WTC11 (cell line): ENCODE data around the gene GHRHR.

ENCODE experiments used
- AFF4 ChIP-seq: sonication (generic); formaldehyde crosslinking; IDR thresholded peaks from 2 replicates; pipeline ENCODE4 v1.8.1; 2023; ENCODE audit warnings: mild to moderate bottlenecking, missing genetic modification reagents, borderline replicate concordance
- FOXK1 ChIP-seq: sonication (generic); formaldehyde crosslinking; IDR thresholded peaks from 2 replicates; pipeline ENCODE4 v1.8.0; 2022; ENCODE audit warnings: mild to moderate bottlenecking, moderate library complexity, missing genetic modification reagents
- NR3C1 ChIP-seq: sonication (generic); formaldehyde crosslinking; conservative IDR thresholded peaks from 2 replicates; pipeline ENCODE4 v1.8.1; 2023; ENCODE audit warnings: low read depth, mild to moderate bottlenecking, missing genetic modification reagents
- SMAD3 ChIP-seq: sonication (generic); formaldehyde crosslinking; IDR thresholded peaks from 2 replicates; pipeline ENCODE4 v1.8.0; 2022; ENCODE audit warnings: missing genetic modification reagents, mild to moderate bottlenecking, borderline replicate concordance
- TCF7 ChIP-seq: sonication (generic); formaldehyde crosslinking; IDR thresholded peaks from 2 replicates; pipeline ENCODE4 v1.8.0; 2022; ENCODE audit warnings: mild to moderate bottlenecking, low read depth, missing genetic modification reagents, moderate library complexity
- TF ChIP-seq, protein P1 (sequence below): fragments of 200-600 bp; IDR thresholded peaks from 2 replicates; pipeline ENCODE4 v1.8.0; 2022; ENCODE audit warnings: antibody characterized with exemption
- TF ChIP-seq, protein P2 (sequence below): sonication (generic); formaldehyde crosslinking; IDR thresholded peaks from 2 replicates; pipeline ENCODE4 v1.8.1; 2023; ENCODE audit warnings: mild to moderate bottlenecking, moderate library complexity, missing genetic modification reagents
- TF ChIP-seq, protein P3 (sequence below): sonication (generic); formaldehyde crosslinking; IDR thresholded peaks from 2 replicates; pipeline ENCODE4 v1.8.1; 2023; ENCODE audit warnings: mild to moderate bottlenecking, missing genetic modification reagents, moderate library complexity

DNA sequence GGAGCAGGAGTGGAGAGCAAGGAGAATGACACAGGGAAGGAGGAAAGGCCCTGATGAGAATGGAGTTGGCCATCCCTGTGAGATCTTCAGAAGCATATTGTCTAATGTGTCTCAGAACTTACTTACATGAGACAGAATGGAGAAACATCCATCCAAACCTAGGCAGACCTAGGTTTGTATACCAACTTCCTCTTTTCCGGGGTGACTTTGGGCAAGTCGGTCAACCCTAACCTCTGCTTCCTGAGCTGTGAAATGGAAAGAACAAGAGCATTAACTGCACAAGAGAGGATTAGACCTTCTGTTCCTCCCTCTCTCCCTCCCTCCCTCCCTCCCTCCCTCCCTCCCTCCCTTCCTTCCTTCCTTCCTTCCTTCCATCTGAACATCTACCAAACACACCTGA is 4.5 kb downstream of the GHRHR start:
- no peak for TF ChIP-seq FOXK1 (CRISPR knock-in tag)
- TF ChIP-seq TCF7 (CRISPR knock-in tag), result no peak
- TF ChIP-seq, protein P1, sequence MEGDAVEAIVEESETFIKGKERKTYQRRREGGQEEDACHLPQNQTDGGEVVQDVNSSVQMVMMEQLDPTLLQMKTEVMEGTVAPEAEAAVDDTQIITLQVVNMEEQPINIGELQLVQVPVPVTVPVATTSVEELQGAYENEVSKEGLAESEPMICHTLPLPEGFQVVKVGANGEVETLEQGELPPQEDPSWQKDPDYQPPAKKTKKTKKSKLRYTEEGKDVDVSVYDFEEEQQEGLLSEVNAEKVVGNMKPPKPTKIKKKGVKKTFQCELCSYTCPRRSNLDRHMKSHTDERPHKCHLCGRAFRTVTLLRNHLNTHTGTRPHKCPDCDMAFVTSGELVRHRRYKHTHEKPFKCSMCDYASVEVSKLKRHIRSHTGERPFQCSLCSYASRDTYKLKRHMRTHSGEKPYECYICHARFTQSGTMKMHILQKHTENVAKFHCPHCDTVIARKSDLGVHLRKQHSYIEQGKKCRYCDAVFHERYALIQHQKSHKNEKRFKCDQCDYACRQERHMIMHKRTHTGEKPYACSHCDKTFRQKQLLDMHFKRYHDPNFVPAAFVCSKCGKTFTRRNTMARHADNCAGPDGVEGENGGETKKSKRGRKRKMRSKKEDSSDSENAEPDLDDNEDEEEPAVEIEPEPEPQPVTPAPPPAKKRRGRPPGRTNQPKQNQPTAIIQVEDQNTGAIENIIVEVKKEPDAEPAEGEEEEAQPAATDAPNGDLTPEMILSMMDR, result no peak
- no peak for TF ChIP-seq SMAD3 (CRISPR knock-in tag)
- TF ChIP-seq, protein P2, sequence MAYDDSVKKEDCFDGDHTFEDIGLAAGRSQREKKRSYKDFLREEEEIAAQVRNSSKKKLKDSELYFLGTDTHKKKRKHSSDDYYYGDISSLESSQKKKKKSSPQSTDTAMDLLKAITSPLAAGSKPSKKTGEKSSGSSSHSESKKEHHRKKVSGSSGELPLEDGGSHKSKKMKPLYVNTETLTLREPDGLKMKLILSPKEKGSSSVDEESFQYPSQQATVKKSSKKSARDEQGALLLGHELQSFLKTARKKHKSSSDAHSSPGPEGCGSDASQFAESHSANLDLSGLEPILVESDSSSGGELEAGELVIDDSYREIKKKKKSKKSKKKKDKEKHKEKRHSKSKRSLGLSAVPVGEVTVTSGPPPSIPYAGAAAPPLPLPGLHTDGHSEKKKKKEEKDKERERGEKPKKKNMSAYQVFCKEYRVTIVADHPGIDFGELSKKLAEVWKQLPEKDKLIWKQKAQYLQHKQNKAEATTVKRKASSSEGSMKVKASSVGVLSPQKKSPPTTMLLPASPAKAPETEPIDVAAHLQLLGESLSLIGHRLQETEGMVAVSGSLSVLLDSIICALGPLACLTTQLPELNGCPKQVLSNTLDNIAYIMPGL (CRISPR knock-in tag), result no peak
- no peak for TF ChIP-seq NR3C1
- TF ChIP-seq AFF4 (CRISPR knock-in tag), result no peak
- TF ChIP-seq, protein P3, sequence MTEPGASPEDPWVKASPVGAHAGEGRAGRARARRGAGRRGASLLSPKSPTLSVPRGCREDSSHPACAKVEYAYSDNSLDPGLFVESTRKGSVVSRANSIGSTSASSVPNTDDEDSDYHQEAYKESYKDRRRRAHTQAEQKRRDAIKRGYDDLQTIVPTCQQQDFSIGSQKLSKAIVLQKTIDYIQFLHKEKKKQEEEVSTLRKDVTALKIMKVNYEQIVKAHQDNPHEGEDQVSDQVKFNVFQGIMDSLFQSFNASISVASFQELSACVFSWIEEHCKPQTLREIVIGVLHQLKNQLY (CRISPR knock-in tag), result no peak
